ENCODE results near the gene C4BPB. TPM values are rescaled to one million over a fixed set of nuclear protein-coding genes. Genes with fewer than 3 reads are reported as not detected.

The C4BPB gene
- total RNA-seq, 2 experiments from 2014 or later: not detected

- Histone ChIP-seq H2AFZ (ENCODE audit: low read length) (no peak overlapping the region), H3K36me3 (ENCODE audit: insufficient read depth, low read length) (peaks cover 59% of the 10 kb centered on the region), H3K9me3 (ENCODE audit: low read length) (no peaks in the 10 kb centered on the region), H3K9me2 (ENCODE audit: insufficient read depth, low read length) (no peaks in the 10 kb centered on the region), H4K20me1 (ENCODE audit: insufficient read depth, low read length) (no peaks in the 10 kb centered on the region), H3K79me2 (ENCODE audit: insufficient read depth, low read depth, low read length) (no peaks in the 10 kb centered on the region), H3K4me3 (ENCODE audit: low read depth, low read length, poor library complexity, severe bottlenecking) (no peak overlapping the region), H3K4me2 (ENCODE audit: low read length) (no peak overlapping the region), H3K27ac (ENCODE audit: low read depth, low read length, poor library complexity, severe bottlenecking) (no peak overlapping the region), H3K4me1 (ENCODE audit: insufficient read depth, low read length, poor library complexity, severe bottlenecking) (peaks cover 2% of the 10 kb centered on the region)
- no peak for TF ChIP-seq CTCF (conservative IDR thresholded peaks at IDR 0.05; ENCODE audit: low read length)
- no peak for TF ChIP-seq EZH2phosphoT487 (IDR thresholded peaks at IDR 0.05; ENCODE audit: borderline replicate concordance, low read depth, low read length)
- no peak for DNase-seq (ENCODE audit: low spot score)
- no TSS peak for BruUV-seq (replicated peaks)
- intact Hi-C loops (cut with micrococcal nuclease; ENCODE audit: unreplicated experiment): no loop called here
- ChIA-PET CTCF (ENCODE audit: unreplicated experiment) (no interaction called here), POLR2A (no interaction called here)
Measured at GRCh38 chr1:207064561-207064960, 24.1 kb upstream of the C4BPB start.

DNA sequence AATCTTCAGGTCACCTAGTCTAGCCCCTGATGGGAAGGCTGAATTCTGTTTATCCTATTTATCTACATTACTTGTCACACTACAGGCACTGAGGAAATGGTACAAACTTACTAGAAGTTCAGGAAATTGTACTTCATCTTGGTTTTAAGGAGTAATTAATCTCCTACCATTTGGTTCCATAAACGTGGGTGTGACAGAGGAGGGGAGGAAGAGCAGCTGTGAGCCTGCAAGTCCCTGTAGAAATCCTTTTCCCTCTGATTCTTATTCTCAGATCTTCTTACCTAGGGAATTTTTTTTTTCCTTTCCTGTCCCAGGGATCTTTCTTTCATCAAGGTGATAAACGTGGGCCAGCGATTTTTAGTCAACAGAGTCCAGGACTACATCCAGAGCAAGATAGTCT is 21.5 kb upstream of the C4BPB start:
- BruUV-seq (replicated peaks): no TSS peak

GRCh38 chr1:207067665-207068064 is 21.0 kb upstream of the C4BPB start:
- peaks cover 58% of the 10 kb centered on the region for H3K36me3 ChIP-seq (ENCODE audit: insufficient read depth, low read length)
- no peaks in the 10 kb centered on the region for H3K79me2 ChIP-seq (ENCODE audit: insufficient read depth, low read depth, low read length)
- intact Hi-C loops (cut with micrococcal nuclease; ENCODE audit: unreplicated experiment): no loop called here
- TF ChIP-seq EZH2phosphoT487 (IDR thresholded peaks at IDR 0.05; ENCODE audit: borderline replicate concordance, low read depth, low read length): no peak
- TF ChIP-seq CTCF (conservative IDR thresholded peaks at IDR 0.05; ENCODE audit: low read length): no peak
- CTCF ChIA-PET (ENCODE audit: unreplicated experiment): no interaction called here
- H3K9me2 ChIP-seq (ENCODE audit: insufficient read depth, low read length): no peaks in the 10 kb centered on the region
- H4K20me1 ChIP-seq (ENCODE audit: insufficient read depth, low read length): no peaks in the 10 kb centered on the region
- no peak overlapping the region for H2AFZ ChIP-seq (ENCODE audit: low read length)
- H3K4me2 ChIP-seq (ENCODE audit: low read length): no peak overlapping the region
- DNase-seq (ENCODE audit: low spot score): no peak
- BruUV-seq (replicated peaks): no TSS peak
- POLR2A ChIA-PET: interaction anchor here (2.0 kb wide), 1 partner anchor 15 kb away, joined by 5 read pairs; the partner anchor contains the start of gene PFKFB2
- peaks cover 6% of the 10 kb centered on the region for H3K4me1 ChIP-seq (ENCODE audit: insufficient read depth, low read length, poor library complexity, severe bottlenecking)
- H3K9me3 ChIP-seq (ENCODE audit: low read length): no peaks in the 10 kb centered on the region
- H3K27ac ChIP-seq (ENCODE audit: low read depth, low read length, poor library complexity, severe bottlenecking): no peak overlapping the region
- no peak overlapping the region for H3K4me3 ChIP-seq (ENCODE audit: low read depth, low read length, poor library complexity, severe bottlenecking)

More for the DNA sequence above, 21.5 kb upstream of the C4BPB start:
- Histone ChIP-seq H3K9me2 (ENCODE audit: insufficient read depth, low read length) (no peaks in the 10 kb centered on the region), H4K20me1 (ENCODE audit: insufficient read depth, low read length) (no peaks in the 10 kb centered on the region), H3K36me3 (ENCODE audit: insufficient read depth, low read length) (peaks cover 63% of the 10 kb centered on the region), H3K79me2 (ENCODE audit: insufficient read depth, low read depth, low read length) (no peaks in the 10 kb centered on the region), H3K27ac (ENCODE audit: low read depth, low read length, poor library complexity, severe bottlenecking) (no peak overlapping the region), H3K4me3 (ENCODE audit: low read depth, low read length, poor library complexity, severe bottlenecking) (no peak overlapping the region), H3K4me1 (ENCODE audit: insufficient read depth, low read length, poor library complexity, severe bottlenecking) (peaks cover 6% of the 10 kb centered on the region), H3K4me2 (ENCODE audit: low read length) (no peak overlapping the region), H3K9me3 (ENCODE audit: low read length) (no peaks in the 10 kb centered on the region), H2AFZ (ENCODE audit: low read length) (no peak overlapping the region)
- ChIA-PET CTCF (ENCODE audit: unreplicated experiment) (no interaction called here), POLR2A (no interaction called here)
- TF ChIP-seq CTCF (conservative IDR thresholded peaks at IDR 0.05; ENCODE audit: low read length): no peak
- no peak for TF ChIP-seq EZH2phosphoT487 (IDR thresholded peaks at IDR 0.05; ENCODE audit: borderline replicate concordance, low read depth, low read length)
- intact Hi-C loops (cut with micrococcal nuclease; ENCODE audit: unreplicated experiment): no loop called here
- no peak for DNase-seq (ENCODE audit: low spot score)

Measured in OCI-LY7 (cell line).